Right ventricle myocardium inferior (tissue), 1 donor: ENCODE measurements around the gene KRT2. TPM values are rescaled to one million over a fixed set of nuclear protein-coding genes. Genes with fewer than 3 reads are reported as not detected.
A peak's percentile ranks its signal among the peaks of the same experiment; 100 is the strongest.

Source experiments
- ATAC-seq: fragments of 200-7000 bp; cut with Tn5 transposase; one replicate; pipeline ENCODE4 v1.9.1; 2020; ENCODE audit warnings: mild to moderate bottlenecking, moderate library complexity
- DNase-seq: peaks from one replicate; pipeline ENCODE4 v3.0.0; 2021; ENCODE audit errors: missing footprints
- intact Hi-C: fragments of 100-400 bp; cut with DNase I; formaldehyde crosslinking; loops from one replicate; pipeline ENCODE4 v1.11.0; 2022
- total RNA-seq: library from RNA; stranded (reverse); fragmentation: NEBNext Ultra II Directional; extraction: Animal tissue kit (Norgen Biotek cat#: 25700); gene quantifications from one replicate; pipeline ENCODE4 v1.2.1, GENCODE V29; 2021
- donor health status: DM: no; HTN: yes; CAD: no; lungs with severe emphysema.

The KRT2 gene
- total RNA-seq, 1 donor from 2014 or later = not detected

- intact Hi-C loops = no loop called here
- ATAC-seq = no peak
- DNase-seq = no peak
These were observed 2.9 kb downstream of the KRT2 start for GRCh38 chr12:52649066-52649465.

GRCh38 chr12:52648012-52648550 is 3.9 kb downstream of the KRT2 start:
- DNase-seq = no peak
- ATAC-seq = no peak
- intact Hi-C loops = no loop called here

- intact Hi-C loops = no loop called here
- DNase-seq = no peak
- ATAC-seq = no peak
These were observed 4.4 kb downstream of the KRT2 start for GRCh38 chr12:52647601-52648000.

DNA sequence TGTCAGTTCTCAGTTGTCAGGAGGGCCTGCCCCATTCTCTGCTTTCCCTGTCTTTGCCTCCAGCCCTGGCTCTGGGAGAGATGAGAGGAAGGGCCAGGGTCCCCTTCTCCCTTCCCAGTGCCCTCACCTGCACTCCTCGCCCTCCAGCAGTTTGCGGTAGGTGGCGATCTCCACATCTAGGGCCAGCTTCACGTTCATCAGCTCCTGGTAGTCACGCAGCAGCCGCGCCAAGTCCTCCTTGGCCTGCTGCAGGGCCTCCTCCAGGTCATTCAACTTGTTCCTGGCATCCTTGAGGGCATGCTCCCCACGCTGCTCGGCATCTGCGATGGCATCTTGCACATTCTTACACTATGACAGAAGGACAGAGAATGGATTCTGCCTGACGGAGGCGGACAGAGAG is 5.4 kb downstream of the KRT2 start:
- intact Hi-C loops = no loop called here
- no peak for DNase-seq
- ATAC-seq = no peak

- no peak for ATAC-seq
- intact Hi-C loops = no loop called here
- no peak for DNase-seq
These were observed 6.0 kb downstream of the KRT2 start for GRCh38 chr12:52645982-52646381.

DNA sequence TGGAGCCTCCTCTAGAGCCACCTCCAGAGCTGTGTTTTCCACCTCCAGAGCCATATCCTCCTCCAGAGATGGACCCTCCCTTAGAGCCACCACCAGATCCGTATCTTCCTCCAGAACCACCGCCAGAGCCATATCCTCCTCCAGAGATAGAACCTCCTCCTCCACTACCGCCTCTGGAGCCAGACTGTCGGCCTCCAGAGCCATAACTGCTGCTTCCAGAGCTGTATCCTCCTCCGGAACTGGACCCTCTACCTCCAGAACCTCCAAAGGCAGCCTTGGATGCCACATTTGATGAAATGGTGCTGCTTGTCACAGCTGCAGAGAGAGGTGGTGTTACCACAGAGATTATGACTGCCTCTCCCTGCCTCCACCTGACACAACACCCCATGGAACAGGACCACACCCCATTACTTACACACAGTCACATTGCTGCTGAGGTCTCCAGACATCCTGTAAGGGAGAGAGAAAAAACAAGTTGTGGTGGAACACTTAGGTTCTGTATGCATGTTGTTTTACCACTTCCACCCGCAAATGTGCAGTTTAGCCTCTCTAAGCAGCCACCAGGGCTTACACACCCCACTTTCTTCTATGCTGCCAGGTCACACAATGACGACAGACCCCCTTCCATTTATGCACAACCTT is 6.8 kb downstream of the KRT2 start:
- ATAC-seq (no peak), DNase-seq (no peak)
- intact Hi-C loops = no loop called here

DNA sequence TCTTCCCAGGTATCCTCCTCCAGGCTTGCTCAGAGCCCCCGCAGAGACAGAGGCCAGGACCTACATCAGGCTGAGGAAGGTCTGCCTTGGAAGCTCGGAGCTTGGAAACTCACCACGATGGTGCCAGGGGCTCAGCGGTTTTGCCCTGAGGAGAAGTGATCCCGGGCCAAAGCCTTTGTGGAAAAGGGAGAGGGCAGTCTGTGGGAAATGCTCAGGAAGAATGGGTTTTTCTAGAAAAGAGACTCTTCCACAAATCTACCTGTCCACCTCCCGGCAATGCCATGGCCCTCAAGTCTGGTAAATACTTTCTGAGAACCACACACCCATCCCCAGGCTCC is 8.0 kb downstream of the KRT2 start:
- no peak for ATAC-seq
- intact Hi-C loops = no loop called here
- DNase-seq = no peak

DNA sequence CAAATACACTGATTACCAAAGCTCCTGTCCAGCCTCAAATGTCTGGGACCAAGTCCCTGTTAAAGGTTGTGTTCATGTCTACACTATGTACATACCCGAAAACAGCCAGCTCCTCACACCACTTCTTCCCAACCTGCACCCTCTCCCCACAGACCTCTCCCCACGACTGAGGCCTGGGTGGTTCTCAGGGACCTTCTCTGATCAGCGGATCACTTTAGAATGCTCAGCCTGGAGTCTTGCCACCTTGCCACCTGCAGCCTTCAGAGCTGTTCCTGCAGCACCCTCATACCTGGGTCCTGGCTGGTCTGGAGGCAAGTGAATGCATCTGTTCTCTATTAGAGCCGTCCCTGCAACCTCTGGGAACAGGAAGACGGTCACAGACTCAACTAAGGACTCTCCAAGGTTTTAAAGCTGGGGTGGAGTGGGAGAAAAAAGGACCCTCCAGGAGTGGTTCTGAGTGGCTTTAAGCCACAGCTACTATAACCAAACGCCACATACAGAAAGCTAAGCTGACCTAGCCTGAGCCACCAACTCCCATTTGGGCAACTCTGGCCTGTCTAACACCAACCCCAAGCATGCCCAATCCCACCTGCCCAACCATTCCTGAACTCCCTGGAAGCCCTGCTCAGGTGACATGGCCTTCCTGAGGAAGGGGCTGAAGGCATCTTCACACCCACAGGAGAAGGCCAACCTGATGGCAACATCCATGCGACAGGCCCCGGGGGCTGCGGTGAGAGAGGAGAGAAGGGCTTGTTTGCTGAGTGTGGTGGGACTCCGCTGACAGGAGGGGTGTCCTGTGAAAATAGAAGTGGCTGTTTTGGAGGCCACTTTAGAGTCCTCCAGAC is 8.6 kb downstream of the KRT2 start:
- ATAC-seq = no peak
- intact Hi-C loops = no loop called here

DNA sequence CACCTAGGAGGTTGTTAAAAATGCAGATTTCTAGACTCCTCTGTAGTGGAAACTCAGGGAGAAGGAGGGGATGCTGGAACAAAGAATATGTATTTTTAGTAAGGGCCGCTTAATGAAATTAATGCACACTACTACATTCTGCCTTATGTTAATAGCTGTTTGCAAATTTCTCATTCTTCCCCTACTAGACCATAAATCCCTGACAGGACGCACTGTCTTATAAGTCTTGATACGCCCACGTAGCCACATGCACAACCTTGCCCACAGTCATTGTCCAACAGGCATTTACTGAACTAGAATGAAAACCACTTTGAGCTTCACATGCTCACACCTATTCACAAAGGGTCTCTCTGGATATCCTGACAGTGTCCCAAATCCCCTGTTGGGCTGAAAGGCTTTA is 10.5 kb downstream of the KRT2 start:
- intact Hi-C loops = no loop called here
- no peak for DNase-seq

More for the DNA sequence above, 8.6 kb downstream of the KRT2 start:
- no peak for DNase-seq

DNA sequence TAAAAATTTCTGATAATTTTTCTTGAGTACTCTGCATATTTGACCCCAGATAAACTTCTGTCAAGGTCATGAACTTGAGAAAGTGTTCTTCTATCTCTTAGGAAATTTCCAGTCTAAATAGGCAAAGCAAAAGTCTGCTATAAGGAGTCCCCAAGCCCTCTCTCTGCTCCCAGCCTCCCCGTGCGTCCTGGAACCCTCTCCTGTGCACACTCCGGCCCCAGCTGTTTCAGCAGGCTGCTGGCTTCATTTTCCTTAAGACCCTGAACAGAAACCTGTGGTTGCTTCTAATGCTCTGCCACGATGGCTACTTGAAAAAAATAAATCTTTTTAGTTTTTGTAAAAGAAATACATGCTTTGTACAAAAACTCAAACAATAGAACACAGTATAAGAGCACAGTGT is 14.7 kb downstream of the KRT2 start:
- intact Hi-C loops = no loop called here
- no peak for DNase-seq
- ATAC-seq = no peak

More for the DNA sequence above, 10.5 kb downstream of the KRT2 start:
- ATAC-seq = no peak

DNA sequence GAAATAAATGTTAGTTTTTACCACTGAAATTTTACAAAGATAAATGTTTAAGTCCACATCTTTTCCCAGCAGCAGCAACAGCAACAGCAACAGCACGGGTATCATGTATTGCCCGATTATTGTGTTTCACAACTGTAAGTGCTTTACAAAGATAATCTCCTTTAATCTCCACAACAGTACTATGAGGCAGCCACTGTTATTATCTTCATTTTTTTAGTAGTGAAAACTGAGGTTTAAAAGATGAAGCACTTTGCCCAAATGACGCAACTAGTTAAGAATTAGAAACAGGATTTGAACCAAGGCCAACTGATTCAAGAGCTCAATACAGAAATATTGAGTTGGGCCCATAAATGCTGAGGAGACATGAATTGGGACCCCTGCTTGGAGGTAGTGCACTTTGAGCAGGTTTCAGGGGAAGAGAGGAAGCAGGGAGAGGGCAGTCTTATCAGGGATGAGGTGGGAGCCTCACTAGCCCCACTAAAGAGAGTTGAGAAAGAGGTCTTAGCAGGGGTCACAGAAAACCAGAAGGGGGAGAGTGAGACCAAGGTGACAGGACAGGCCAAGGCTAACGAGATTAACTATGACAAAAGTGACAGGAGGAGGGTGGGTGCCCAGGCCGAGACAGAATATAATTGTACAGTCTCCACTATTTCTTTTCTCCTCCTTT is 15.3 kb downstream of the KRT2 start:
- ATAC-seq = no peak
- intact Hi-C loops = no loop called here
- DNase-seq = no peak

- intact Hi-C loops = no loop called here
- ATAC-seq (no peak), DNase-seq (no peak)
These were observed 15.8 kb downstream of the KRT2 start for GRCh38 chr12:52636189-52636588.

- intact Hi-C loops = no loop called here
- peak; percentile 95 for ATAC-seq
- DNase-seq = peak; percentile 87
These were observed 17.6 kb downstream of the KRT2 start for GRCh38 chr12:52634266-52635056.

GRCh38 chr12:52633383-52633782 is 18.6 kb downstream of the KRT2 start:
- intact Hi-C loops = no loop called here
- ATAC-seq (no peak), DNase-seq (no peak)

- intact Hi-C loops = no loop called here
- DNase-seq (no peak), ATAC-seq (no peak)
These were observed 19.4 kb downstream of the KRT2 start for GRCh38 chr12:52632656-52633055.

- intact Hi-C loops = no loop called here
These were observed 20.1 kb downstream of the KRT2 start for GRCh38 chr12:52631676-52632459.

DNA sequence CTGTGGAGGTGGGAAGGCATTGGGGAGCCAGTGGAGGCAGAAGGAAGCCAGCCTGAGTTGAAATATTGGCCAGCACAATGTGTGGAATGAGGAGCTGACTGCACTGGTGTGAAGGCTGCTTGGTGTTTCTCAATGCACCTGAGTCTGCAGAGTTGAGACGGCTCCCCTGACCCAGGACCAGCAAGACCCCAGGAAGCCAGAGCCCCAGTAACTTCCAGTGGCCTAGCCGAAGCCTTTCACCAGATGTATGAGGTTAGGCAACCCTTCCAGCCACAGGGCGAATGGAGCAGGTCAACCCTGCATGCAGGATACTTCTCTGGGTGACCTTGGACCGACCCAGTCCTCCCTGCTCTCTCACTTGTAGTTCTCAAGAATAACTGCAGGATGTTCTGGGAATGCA is 20.7 kb downstream of the KRT2 start:
- intact Hi-C loops = no loop called here
- DNase-seq = no peak
- no peak for ATAC-seq

More at GRCh38 chr12:52631676-52632459, 20.1 kb downstream of the KRT2 start:
- ATAC-seq (no peak), DNase-seq (no peak)

DNA sequence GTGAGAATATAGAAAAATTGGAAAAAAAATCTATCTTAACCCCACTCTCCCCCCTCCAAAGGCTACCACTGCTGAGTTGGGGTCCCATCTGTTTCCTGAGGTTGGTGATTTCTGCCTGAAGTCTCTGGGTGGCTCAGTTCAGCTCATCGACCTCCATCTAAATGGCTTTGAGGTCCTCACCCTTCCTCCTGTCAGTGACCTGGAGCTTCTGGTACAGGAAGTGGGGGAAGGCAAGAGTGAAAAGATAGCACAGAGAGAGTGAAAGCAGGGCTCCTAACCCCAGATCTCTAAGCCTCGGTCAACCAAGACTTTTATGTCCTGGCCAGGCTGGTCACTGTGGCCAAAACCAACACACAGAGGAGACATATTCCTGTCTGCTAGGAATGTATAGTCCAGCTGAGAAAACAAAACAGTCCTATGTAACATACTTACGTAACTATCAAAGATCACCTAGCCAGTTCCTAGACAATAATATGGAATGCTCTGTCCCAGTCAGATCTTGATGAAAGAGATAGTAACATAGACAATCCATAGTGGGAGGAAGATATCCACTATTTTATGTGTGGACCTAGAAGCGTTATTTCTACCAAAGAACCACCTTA is 21.3 kb downstream of the KRT2 start:
- intact Hi-C loops = no loop called here
- DNase-seq (no peak), ATAC-seq (no peak)
